Ishikawa (cell line): Measurements from ENCODE around the gene CLIC3.

ENCODE experiments used
- TCF12 ChIP-seq: IDR thresholded peaks from 2 replicates; pipeline ENCODE4 v1.6.1; 2012; ENCODE audit warnings: low read depth
- TF ChIP-seq, protein P1 (sequence below): IDR thresholded peaks from 2 replicates; pipeline ENCODE4 v1.6.1; 2012

DNA sequence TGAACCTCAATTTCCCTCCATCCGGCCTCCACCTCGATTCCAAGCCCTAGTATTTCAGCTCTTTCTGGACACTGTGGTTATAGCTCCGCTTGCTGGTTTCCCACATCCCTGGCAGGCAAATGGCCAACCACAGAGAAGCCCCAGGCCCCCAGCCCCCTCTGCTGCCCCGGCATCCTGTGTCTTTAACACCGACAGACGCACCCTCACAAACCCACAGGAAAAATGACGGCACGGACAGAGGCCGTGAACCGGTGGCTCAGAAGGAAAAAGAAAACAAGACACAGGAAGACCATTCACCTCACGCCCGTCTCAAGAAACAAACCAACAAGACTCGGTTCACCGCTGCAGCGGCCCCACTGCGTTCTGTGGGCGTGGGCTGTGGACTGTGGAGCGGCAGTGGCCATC is 1.5 kb upstream of the CLIC3 start:
- no peak for TF ChIP-seq TCF12
- TF ChIP-seq, protein P1, sequence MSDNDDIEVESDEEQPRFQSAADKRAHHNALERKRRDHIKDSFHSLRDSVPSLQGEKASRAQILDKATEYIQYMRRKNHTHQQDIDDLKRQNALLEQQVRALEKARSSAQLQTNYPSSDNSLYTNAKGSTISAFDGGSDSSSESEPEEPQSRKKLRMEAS, result no peak
